Neural progenitor cell (in vitro differentiated cells): Measurements from ENCODE around the gene TFB2M. TPM values are rescaled to one million over a fixed set of nuclear protein-coding genes. Genes with fewer than 3 reads are reported as not detected.

Experiments
- DNase-seq: peaks from one replicate; pipeline ENCODE4 v3.0.0-alpha.2; 2016; ENCODE audit warnings: low spot score
- H2AFZ ChIP-seq: fragments of 200-600 bp; sonication (generic); replicated peaks from 2 replicates; pipeline ENCODE4 v1.6.1; 2016; ENCODE audit warnings: antibody characterized with exemption
- H3F3A ChIP-seq: fragments of 200-600 bp; sonication (generic); 2 replicates; pipeline ENCODE4 v1.6.1; 2016; ENCODE audit warnings: antibody characterized with exemption, low read depth
- H3K27ac ChIP-seq: fragments of 200-600 bp; sonication (generic); 2 replicates; pipeline ENCODE4 v1.5.1; 2016; ENCODE audit warnings: mild to moderate bottlenecking
- H3K27me3 ChIP-seq: fragments of 200-600 bp; sonication (generic); 2 replicates; pipeline ENCODE4 v1.6.1; 2016; ENCODE audit warnings: mild to moderate bottlenecking, moderate library complexity
- H3K36me3 ChIP-seq: fragments of 200-600 bp; sonication (generic); 2 replicates; pipeline ENCODE4 v1.5.1; 2016
- H3K4me1 ChIP-seq: fragments of 200-600 bp; sonication (generic); 2 replicates; pipeline ENCODE4 v1.6.1; 2016; ENCODE audit warnings: mixed run types
- H3K4me2 ChIP-seq: fragments of 200-600 bp; sonication (generic); 2 replicates; pipeline ENCODE4 v1.6.1; 2016
- H3K4me3 ChIP-seq: fragments of 200-600 bp; sonication (generic); 2 replicates; pipeline ENCODE4 v1.5.1; 2016
- H3K79me2 ChIP-seq: fragments of 200-600 bp; sonication (generic); 2 replicates; pipeline ENCODE4 v1.6.1; 2016; ENCODE audit warnings: low read depth
- H3K9ac ChIP-seq: fragments of 200-600 bp; sonication (generic); 2 replicates; pipeline ENCODE4 v1.6.1; 2016
- H3K9me3 ChIP-seq: fragments of 200-600 bp; sonication (generic); 2 replicates; pipeline ENCODE4 v1.5.1; 2016; ENCODE audit warnings: low read depth
- H4K20me1 ChIP-seq: fragments of 200-600 bp; sonication (generic); 2 replicates; pipeline ENCODE4 v1.6.1; 2016; ENCODE audit warnings: low read depth
- H3K27ac Mint-ChIP-seq: 3 replicates; pipeline ENCODE4 v1.8.0; 2021; ENCODE audit warnings: mixed read lengths
- H3K27me3 Mint-ChIP-seq: 2 replicates; pipeline ENCODE4 v1.8.0; 2022; ENCODE audit warnings: low read depth, mild to moderate bottlenecking, inconsistent platforms, moderate library complexity, mixed read lengths; ENCODE audit not compliant: insufficient read depth
- H3K36me3 Mint-ChIP-seq: 3 replicates; pipeline ENCODE4 v1.8.0; 2021; ENCODE audit warnings: mixed read lengths
- H3K4me1 Mint-ChIP-seq: 3 replicates; pipeline ENCODE4 v1.8.0; 2021; ENCODE audit warnings: mixed read lengths
- H3K4me3 Mint-ChIP-seq: 3 replicates; pipeline ENCODE4 v1.8.0; 2021; ENCODE audit warnings: mild to moderate bottlenecking, moderate library complexity, mixed read lengths
- H3K9me3 Mint-ChIP-seq: 3 replicates; pipeline ENCODE4 v1.8.0; 2020; ENCODE audit warnings: mixed read lengths
- EZH2 ChIP-seq: fragments of 200-600 bp; sonication (generic); IDR thresholded peaks from 2 replicates; pipeline ENCODE4 v1.6.1; 2017; ENCODE audit warnings: antibody characterized with exemption, mild to moderate bottlenecking, moderate library complexity
- EZH2phosphoT487 ChIP-seq: fragments of 200-600 bp; sonication (generic); IDR thresholded peaks from 2 replicates; pipeline ENCODE4 v1.6.1; 2017; ENCODE audit warnings: antibody characterized with exemption
- total RNA-seq: library from RNA; depleted of rRNA; stranded (reverse); fragments of >200 nt; gene quantifications from 2 replicates; pipeline ENCODE4 v1.2.3, GENCODE V29; 2015; ENCODE audit warnings: low replicate concordance
- TF ChIP-seq, protein P1 (sequence below): fragments of 200-600 bp; sonication (generic); IDR thresholded peaks from 2 replicates; pipeline ENCODE4 v1.5.1; 2017; ENCODE audit warnings: antibody characterized with exemption, mild to moderate bottlenecking

Gene TFB2M
- total RNA-seq, 1 donor from 2014 or later = 21.1 TPM

DNA sequence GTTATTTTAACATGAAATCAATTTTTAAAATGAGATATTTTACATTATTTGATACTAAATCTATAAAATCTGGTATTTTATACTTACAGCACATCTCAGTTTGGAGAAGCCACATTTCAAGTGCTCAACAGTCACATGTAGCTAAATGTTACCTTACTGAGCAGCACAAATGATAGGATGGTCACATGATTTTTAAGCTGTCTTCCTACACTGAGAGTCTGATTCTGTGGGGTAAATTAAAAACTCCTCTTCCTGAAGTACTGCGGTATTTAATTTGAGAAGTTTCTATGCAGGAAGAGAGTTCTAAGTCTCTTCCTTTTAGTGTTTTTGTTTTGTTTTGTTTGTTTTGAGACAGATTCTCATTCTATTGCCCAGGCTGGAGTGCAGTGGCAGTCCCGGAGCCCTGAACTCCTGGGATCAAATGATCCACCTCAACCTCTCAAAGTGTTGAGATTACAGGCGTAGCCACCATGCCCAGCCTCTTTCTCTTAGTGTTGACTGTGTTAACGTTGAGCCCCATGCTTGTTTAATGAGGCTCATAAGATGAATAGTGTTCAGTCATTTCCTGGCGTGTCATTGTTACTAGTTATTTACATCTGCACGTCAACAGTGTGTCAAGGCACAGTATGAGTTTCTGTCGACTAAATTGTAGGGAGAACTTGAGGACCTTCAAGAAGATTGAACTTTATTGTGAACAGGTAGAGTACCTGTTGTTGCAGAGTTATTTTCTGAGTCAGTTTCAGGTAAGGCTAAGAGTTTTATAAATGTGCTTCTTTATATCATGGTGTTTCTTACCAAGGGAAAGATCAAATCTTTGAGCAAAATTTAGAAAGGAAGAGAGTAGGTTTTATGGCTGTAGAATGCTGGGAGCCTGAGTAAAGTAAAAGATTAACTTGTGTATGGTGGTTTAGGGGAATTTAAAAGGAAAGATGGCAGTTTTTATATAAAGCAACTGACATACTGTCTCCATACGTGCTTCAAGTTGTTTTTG, 3.5 kb upstream of the TFB2M start:
- peaks cover 85% of the 10 kb centered on the region for H3K79me2 ChIP-seq
- Mint-ChIP-seq H3K27me3 (peaks cover 2% of the 10 kb centered on the region), H3K9me3 (no peaks in the 10 kb centered on the region), H3K4me3 (no peak overlapping the region), H3K27ac (no peak overlapping the region), H3K4me1 (peaks cover 16% of the 10 kb centered on the region), H3K36me3 (no peaks in the 10 kb centered on the region)
- H3K36me3 ChIP-seq = no peaks in the 10 kb centered on the region
- H3K9ac ChIP-seq = no peak overlapping the region
- H3K4me3 ChIP-seq = no peak overlapping the region
- no peaks in the 10 kb centered on the region for H3K9me3 ChIP-seq
- no peak overlapping the region for H2AFZ ChIP-seq
- H4K20me1 ChIP-seq = peaks cover 5% of the 10 kb centered on the region
- H3K4me2 ChIP-seq = no peak overlapping the region
- no peaks in the 10 kb centered on the region for H3K27me3 ChIP-seq
- H3K4me1 ChIP-seq = peaks cover 6% of the 10 kb centered on the region
- no peak for DNase-seq
- H3K27ac ChIP-seq = no peak overlapping the region
- H3F3A ChIP-seq = peaks cover 17% of the 10 kb centered on the region
- TF ChIP-seq, protein P1, sequence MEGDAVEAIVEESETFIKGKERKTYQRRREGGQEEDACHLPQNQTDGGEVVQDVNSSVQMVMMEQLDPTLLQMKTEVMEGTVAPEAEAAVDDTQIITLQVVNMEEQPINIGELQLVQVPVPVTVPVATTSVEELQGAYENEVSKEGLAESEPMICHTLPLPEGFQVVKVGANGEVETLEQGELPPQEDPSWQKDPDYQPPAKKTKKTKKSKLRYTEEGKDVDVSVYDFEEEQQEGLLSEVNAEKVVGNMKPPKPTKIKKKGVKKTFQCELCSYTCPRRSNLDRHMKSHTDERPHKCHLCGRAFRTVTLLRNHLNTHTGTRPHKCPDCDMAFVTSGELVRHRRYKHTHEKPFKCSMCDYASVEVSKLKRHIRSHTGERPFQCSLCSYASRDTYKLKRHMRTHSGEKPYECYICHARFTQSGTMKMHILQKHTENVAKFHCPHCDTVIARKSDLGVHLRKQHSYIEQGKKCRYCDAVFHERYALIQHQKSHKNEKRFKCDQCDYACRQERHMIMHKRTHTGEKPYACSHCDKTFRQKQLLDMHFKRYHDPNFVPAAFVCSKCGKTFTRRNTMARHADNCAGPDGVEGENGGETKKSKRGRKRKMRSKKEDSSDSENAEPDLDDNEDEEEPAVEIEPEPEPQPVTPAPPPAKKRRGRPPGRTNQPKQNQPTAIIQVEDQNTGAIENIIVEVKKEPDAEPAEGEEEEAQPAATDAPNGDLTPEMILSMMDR = no peak
- TF ChIP-seq EZH2phosphoT487 (no peak), EZH2 (no peak)

DNA sequence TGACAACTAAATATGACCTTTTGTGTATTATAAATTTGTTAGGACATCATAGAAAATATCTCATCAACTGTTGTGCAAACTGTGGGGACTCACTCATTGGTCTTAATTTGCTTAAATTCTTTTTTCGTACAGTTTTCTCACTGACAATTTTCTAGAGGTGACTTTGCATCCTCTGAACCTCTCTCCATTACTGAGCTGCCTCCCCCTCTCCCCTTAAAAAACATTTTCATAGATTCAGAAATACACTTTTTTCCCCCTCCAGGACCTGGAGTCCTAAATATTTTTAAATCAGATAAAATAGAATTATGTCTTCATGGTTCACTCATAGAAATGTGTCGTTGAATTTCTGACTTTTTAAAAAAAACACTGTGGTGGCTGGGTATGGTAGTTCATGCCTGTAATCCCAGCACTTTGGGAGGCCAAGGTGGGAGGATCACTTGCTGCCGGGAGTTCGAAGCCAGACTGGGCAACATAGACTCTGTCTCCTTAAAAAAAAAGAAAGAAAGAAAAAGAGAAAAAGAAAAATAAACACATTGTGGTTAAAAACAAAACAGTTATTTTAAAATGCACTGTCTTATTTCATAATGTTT, 1.7 kb upstream of the TFB2M start:
- peaks cover 2% of the 10 kb centered on the region for H3K27me3 Mint-ChIP-seq
- Histone ChIP-seq H3F3A (peaks cover 17% of the 10 kb centered on the region), H3K27ac (no peak overlapping the region), H3K79me2 (peaks cover 84% of the 10 kb centered on the region), H3K27me3 (no peaks in the 10 kb centered on the region), H4K20me1 (peaks cover 5% of the 10 kb centered on the region), H3K9ac (peak overlapping the region; percentile 49), H3K36me3 (peaks cover 5% of the 10 kb centered on the region), H2AFZ (no peak overlapping the region), H3K4me3 (peak overlapping the region; percentile 80), H3K4me1 (peaks cover 6% of the 10 kb centered on the region), H3K4me2 (peak overlapping the region; percentile 88), H3K9me3 (no peaks in the 10 kb centered on the region)
- TF ChIP-seq EZH2 (no peak), EZH2phosphoT487 (no peak)
- TF ChIP-seq, protein P1 = no peak
- no peak overlapping the region for H3K27ac Mint-ChIP-seq
- no peak for DNase-seq
- peaks cover 20% of the 10 kb centered on the region for H3K4me1 Mint-ChIP-seq
- no peaks in the 10 kb centered on the region for H3K36me3 Mint-ChIP-seq
- peak overlapping the region; percentile 97 for H3K4me3 Mint-ChIP-seq
- H3K9me3 Mint-ChIP-seq = no peaks in the 10 kb centered on the region

DNA sequence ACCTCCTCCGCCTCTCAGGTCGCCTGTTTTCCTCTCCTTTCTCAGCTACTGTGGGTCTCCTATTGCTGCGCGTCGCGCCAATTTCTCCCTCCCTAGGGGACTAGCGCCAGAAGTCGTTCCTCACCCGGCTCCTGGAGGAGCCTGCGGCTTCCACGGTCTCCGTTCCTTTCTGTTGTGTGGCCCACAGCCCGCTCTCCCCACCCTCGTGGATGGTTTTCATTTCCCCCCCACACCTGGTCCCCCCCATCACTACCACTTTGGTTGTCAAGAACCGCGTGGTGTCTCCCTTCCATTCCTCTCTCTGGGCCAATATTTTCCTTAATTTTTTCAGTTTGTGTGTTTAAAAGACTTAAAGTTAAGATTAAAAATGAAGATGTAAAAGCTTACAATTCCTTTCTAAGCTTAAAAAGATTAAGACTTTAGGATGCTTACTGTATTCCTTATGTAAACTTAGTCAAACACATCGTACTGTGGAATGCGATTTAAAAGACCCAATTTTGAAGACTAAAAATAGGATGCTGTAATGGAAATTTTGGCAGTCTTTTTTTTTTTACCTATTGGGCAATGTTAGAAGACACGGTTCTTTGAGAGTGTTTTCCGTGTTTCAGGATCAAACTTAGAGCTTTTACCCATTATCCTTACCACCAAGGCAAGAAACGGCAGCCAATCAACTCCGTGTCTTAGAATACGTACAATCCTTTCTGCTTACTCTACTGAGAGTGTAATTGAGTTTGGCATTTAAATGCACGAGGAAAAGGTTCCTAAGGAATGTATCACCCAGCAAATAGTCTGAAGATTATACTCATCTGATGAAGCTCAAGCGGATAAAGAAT, 968 bp upstream of the TFB2M start:
- H3K9ac ChIP-seq = peak overlapping the region; percentile 49
- Mint-ChIP-seq H3K4me1 (peaks cover 20% of the 10 kb centered on the region), H3K27ac (peak overlapping the region; percentile 76), H3K9me3 (no peaks in the 10 kb centered on the region), H3K36me3 (no peaks in the 10 kb centered on the region), H3K4me3 (peak overlapping the region; percentile 97), H3K27me3 (peaks cover 2% of the 10 kb centered on the region)
- H3F3A ChIP-seq = peaks cover 17% of the 10 kb centered on the region
- peak overlapping the region; percentile 64 for H3K27ac ChIP-seq
- peak overlapping the region; percentile 88 for H3K4me2 ChIP-seq
- peaks cover 90% of the 10 kb centered on the region for H3K79me2 ChIP-seq
- peaks cover 6% of the 10 kb centered on the region for H3K4me1 ChIP-seq
- H3K4me3 ChIP-seq = peak overlapping the region; percentile 80
- H3K36me3 ChIP-seq = peaks cover 5% of the 10 kb centered on the region
- no peak for TF ChIP-seq EZH2phosphoT487
- TF ChIP-seq, protein P1 = no peak
- no peak for TF ChIP-seq EZH2
- no peaks in the 10 kb centered on the region for H3K27me3 ChIP-seq
- H3K9me3 ChIP-seq = no peaks in the 10 kb centered on the region
- peaks cover 5% of the 10 kb centered on the region for H4K20me1 ChIP-seq
- peak overlapping the region; percentile 78 for H2AFZ ChIP-seq
- peak; percentile 44 for DNase-seq
